Loucy (cell line): ENCODE measurements around the gene SLC22A17.
A peak's percentile ranks its signal among the peaks of the same experiment; 100 is the strongest.

Source experiments
- H2AFZ ChIP-seq: fragments of 200-600 bp; sonication (generic); 2 replicates; pipeline ENCODE4 v1.6.0; 2016; ENCODE audit warnings: antibody characterized with exemption, mild to moderate bottlenecking, low read length, moderate library complexity
- H3F3A ChIP-seq: fragments of 200-600 bp; 2 replicates; pipeline ENCODE4 v1.6.0; 2016; ENCODE audit warnings: antibody characterized with exemption, low read depth, mild to moderate bottlenecking
- H3K27me3 ChIP-seq: fragments of 200-600 bp; sonication (generic); 2 replicates; pipeline ENCODE4 v1.6.1; 2014; ENCODE audit warnings: low read length, mild to moderate bottlenecking; ENCODE audit not compliant: insufficient read depth, poor library complexity, severe bottlenecking
- H3K36me3 ChIP-seq: fragments of 200-600 bp; sonication (generic); 2 replicates; pipeline ENCODE4 v1.6.1; 2016; ENCODE audit warnings: low read length; ENCODE audit not compliant: insufficient read depth
- H3K4me1 ChIP-seq: fragments of 200-600 bp; sonication (generic); 2 replicates; pipeline ENCODE4 v1.5.1; 2014; ENCODE audit warnings: low read length, mild to moderate bottlenecking; ENCODE audit not compliant: insufficient read depth, poor library complexity, severe bottlenecking
- H3K4me2 ChIP-seq: fragments of 200-600 bp; sonication (generic); 2 replicates; pipeline ENCODE4 v1.6.0; 2014; ENCODE audit warnings: antibody characterized with exemption, low read length, low read depth, mild to moderate bottlenecking; ENCODE audit not compliant: poor library complexity, severe bottlenecking
- H3K4me3 ChIP-seq: fragments of 200-600 bp; sonication (generic); 2 replicates; pipeline ENCODE4 v1.5.1; 2014; ENCODE audit warnings: low read length, mild to moderate bottlenecking, mixed read lengths; ENCODE audit not compliant: poor library complexity, severe bottlenecking
- H3K79me2 ChIP-seq: fragments of 200-600 bp; sonication (generic); 2 replicates; pipeline ENCODE4 v1.6.1; 2014; ENCODE audit warnings: low read length; ENCODE audit not compliant: insufficient read depth
- H3K9ac ChIP-seq: fragments of 200-600 bp; sonication (generic); 2 replicates; pipeline ENCODE4 v1.6.0; 2014; ENCODE audit warnings: mild to moderate bottlenecking, low read depth, low read length, moderate library complexity; ENCODE audit not compliant: poor library complexity, severe bottlenecking
- H3K9me2 ChIP-seq: fragments of 200-600 bp; sonication (generic); replicated peaks from 2 replicates; pipeline ENCODE4 v1.6.1; 2016; ENCODE audit warnings: low read depth, low read length, mixed read lengths
- H3K9me3 ChIP-seq: fragments of 200-600 bp; sonication (generic); 2 replicates; pipeline ENCODE4 v1.6.1; 2014; ENCODE audit warnings: mild to moderate bottlenecking, antibody characterized with exemption, low read length, low read depth; ENCODE audit not compliant: insufficient read depth
- H4K20me1 ChIP-seq: fragments of 200-600 bp; sonication (generic); 2 replicates; pipeline ENCODE4 v1.6.0; 2014; ENCODE audit warnings: antibody characterized with exemption, low read length, mild to moderate bottlenecking; ENCODE audit not compliant: insufficient read depth, poor library complexity, severe bottlenecking
- EZH2phosphoT487 ChIP-seq: fragments of 200-600 bp; IDR thresholded peaks from 2 replicates; pipeline ENCODE4 v1.6.1; 2018; ENCODE audit warnings: antibody characterized with exemption, mild to moderate bottlenecking, moderate library complexity, borderline replicate concordance
- TF ChIP-seq, protein P1 (sequence below): fragments of 200-600 bp; sonication (generic); conservative IDR thresholded peaks from 2 replicates; pipeline ENCODE4 v1.5.1; 2014; ENCODE audit warnings: mild to moderate bottlenecking, antibody characterized with exemption, low read length

Gene SLC22A17

DNA sequence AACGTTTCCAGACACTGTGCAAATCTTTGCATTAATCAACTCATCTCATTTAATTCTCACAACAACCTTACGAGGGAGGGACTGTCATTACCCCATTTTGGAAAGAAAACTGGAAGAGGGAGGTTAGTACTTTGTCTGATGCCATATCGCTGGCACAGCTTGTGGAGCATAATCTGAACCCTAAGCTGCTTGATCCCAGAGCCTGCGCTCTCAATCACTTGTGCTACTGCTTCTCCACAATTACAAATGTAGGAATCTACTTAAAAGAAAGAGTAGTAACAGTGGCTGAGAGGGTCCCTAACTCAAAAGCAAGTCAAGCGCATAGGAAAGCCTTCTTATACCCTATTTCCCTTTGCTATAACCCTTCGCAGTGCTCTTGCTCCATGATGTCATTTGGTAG lies 9.1 kb upstream of the SLC22A17 start:
- no peaks in the 10 kb centered on the region for H3F3A ChIP-seq
- H3K4me1 ChIP-seq, result no peaks in the 10 kb centered on the region
- no peak overlapping the region for H3K4me2 ChIP-seq
- no peaks in the 10 kb centered on the region for H3K9me2 ChIP-seq
- TF ChIP-seq EZH2phosphoT487, result no peak
- TF ChIP-seq, protein P1, sequence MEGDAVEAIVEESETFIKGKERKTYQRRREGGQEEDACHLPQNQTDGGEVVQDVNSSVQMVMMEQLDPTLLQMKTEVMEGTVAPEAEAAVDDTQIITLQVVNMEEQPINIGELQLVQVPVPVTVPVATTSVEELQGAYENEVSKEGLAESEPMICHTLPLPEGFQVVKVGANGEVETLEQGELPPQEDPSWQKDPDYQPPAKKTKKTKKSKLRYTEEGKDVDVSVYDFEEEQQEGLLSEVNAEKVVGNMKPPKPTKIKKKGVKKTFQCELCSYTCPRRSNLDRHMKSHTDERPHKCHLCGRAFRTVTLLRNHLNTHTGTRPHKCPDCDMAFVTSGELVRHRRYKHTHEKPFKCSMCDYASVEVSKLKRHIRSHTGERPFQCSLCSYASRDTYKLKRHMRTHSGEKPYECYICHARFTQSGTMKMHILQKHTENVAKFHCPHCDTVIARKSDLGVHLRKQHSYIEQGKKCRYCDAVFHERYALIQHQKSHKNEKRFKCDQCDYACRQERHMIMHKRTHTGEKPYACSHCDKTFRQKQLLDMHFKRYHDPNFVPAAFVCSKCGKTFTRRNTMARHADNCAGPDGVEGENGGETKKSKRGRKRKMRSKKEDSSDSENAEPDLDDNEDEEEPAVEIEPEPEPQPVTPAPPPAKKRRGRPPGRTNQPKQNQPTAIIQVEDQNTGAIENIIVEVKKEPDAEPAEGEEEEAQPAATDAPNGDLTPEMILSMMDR, result no peak
- no peak overlapping the region for H2AFZ ChIP-seq
- H4K20me1 ChIP-seq, result no peaks in the 10 kb centered on the region
- H3K9ac ChIP-seq, result no peak overlapping the region
- no peaks in the 10 kb centered on the region for H3K9me3 ChIP-seq
- H3K27me3 ChIP-seq, result no peaks in the 10 kb centered on the region
- no peaks in the 10 kb centered on the region for H3K36me3 ChIP-seq
- H3K4me3 ChIP-seq, result no peak overlapping the region
- no peaks in the 10 kb centered on the region for H3K79me2 ChIP-seq

DNA sequence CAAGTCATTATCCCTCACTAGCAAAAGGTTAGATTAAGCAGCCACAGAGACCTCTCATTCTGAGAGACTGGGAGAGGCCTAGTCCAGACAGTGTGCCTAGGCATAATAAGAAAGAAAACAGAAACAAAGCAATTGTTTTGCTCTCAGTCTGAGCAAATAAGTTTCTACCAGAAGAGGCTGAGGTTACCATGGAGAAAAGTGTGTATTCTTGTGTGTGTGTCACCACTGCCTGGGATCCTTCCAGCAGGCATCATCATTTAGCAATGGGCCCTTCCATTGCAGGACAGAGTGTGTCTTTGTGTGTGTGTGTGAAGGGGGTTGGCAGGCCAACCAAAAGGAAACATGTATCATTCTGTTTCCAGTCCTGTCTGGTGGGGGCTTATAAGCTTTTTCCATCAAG lies 8.6 kb upstream of the SLC22A17 start:
- Histone ChIP-seq H3K36me3 (no peaks in the 10 kb centered on the region), H3K4me2 (no peak overlapping the region), H3F3A (no peaks in the 10 kb centered on the region), H3K4me3 (no peak overlapping the region), H3K9me2 (no peaks in the 10 kb centered on the region), H3K9me3 (no peaks in the 10 kb centered on the region), H3K9ac (no peak overlapping the region), H4K20me1 (no peaks in the 10 kb centered on the region), H3K79me2 (no peaks in the 10 kb centered on the region), H3K4me1 (no peaks in the 10 kb centered on the region), H2AFZ (no peak overlapping the region), H3K27me3 (no peaks in the 10 kb centered on the region)
- TF ChIP-seq, protein P1, result no peak
- no peak for TF ChIP-seq EZH2phosphoT487

DNA sequence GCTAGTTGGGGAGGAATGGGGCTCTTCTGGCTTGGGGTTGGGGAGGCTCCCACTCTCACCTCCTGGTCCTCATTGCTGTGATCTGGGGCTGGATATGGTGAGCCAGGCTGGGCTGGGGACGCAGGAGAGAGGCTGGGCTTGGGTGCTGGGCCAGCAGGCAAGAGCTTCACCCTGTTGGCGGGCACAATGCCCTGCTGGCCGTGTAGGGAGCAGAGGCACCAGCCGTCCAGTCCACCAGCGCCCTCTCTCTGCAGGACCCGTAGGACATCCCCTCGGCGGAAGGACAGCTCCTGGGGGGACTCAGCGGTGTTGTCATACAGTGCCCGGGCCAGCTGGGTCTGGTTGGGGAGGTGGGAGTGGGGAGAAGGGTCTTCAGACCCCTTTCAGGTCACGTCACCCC lies 7.8 kb upstream of the SLC22A17 start:
- Histone ChIP-seq H3K9me2 (no peaks in the 10 kb centered on the region), H3K36me3 (no peaks in the 10 kb centered on the region), H3K9ac (no peak overlapping the region), H3K4me2 (no peak overlapping the region), H3F3A (no peaks in the 10 kb centered on the region), H2AFZ (no peak overlapping the region), H3K4me3 (no peak overlapping the region), H3K9me3 (no peaks in the 10 kb centered on the region), H4K20me1 (no peaks in the 10 kb centered on the region), H3K79me2 (no peaks in the 10 kb centered on the region), H3K4me1 (no peaks in the 10 kb centered on the region), H3K27me3 (no peaks in the 10 kb centered on the region)
- TF ChIP-seq, protein P1, result peak; percentile 38
- no peak for TF ChIP-seq EZH2phosphoT487
